ENCODE measurements around the gene SREBF1.
A peak's percentile ranks its signal among the peaks of the same experiment; 100 is the strongest.

The SREBF1 gene

GRCh38 chr17:17847118-17847689 is 10.4 kb upstream of the SREBF1 start:
- no peaks in the 10 kb centered on the region for H3K27me3 ChIP-seq (ENCODE audit: control insufficient read depth in 1 of 2, insufficient read depth in 2 of 2, low read length in 2 of 2)
- H3K4me3 ChIP-seq (ENCODE audit: low read length in 2 of 2): no peak overlapping the region
- no peaks in the 10 kb centered on the region for H3K9me3 ChIP-seq (ENCODE audit: control insufficient read depth in 2 of 2, low read length in 2 of 2)
- peaks cover 0 to 8% of the 10 kb centered on the region in 2 donors for H3K36me3 ChIP-seq (ENCODE audit: control insufficient read depth in 2 of 2, insufficient read depth in 2 of 2, low read length in 2 of 2)
- peaks cover 22% of the 10 kb centered on the region for H3K4me1 ChIP-seq (ENCODE audit: control insufficient read depth, insufficient read depth, low read length)
- H3K9ac ChIP-seq (ENCODE audit: low read length in 2 of 2): no peak overlapping the region
- no peak overlapping the region for H3K27ac ChIP-seq (ENCODE audit: low read length)

- Histone ChIP-seq H3K27ac (ENCODE audit: low read length) (no peak overlapping the region), H3K4me1 (ENCODE audit: control insufficient read depth, insufficient read depth, low read length) (peaks cover 25% of the 10 kb centered on the region), H3K4me3 (ENCODE audit: low read length in 2 of 2) (no peak overlapping the region), H3K9me3 (ENCODE audit: control insufficient read depth in 2 of 2, low read length in 2 of 2) (no peaks in the 10 kb centered on the region), H3K36me3 (ENCODE audit: control insufficient read depth in 2 of 2, insufficient read depth in 2 of 2, low read length in 2 of 2) (peaks cover 0 to 6% of the 10 kb centered on the region in 2 donors), H3K9ac (ENCODE audit: low read length in 2 of 2) (no peak overlapping the region), H3K27me3 (ENCODE audit: control insufficient read depth in 1 of 2, insufficient read depth in 2 of 2, low read length in 2 of 2) (no peaks in the 10 kb centered on the region)
These were observed 9.9 kb upstream of the SREBF1 start for GRCh38 chr17:17846645-17847044.

- peaks cover 0 to 6% of the 10 kb centered on the region in 2 donors for H3K36me3 ChIP-seq (ENCODE audit: control insufficient read depth in 2 of 2, insufficient read depth in 2 of 2, low read length in 2 of 2)
- H3K27ac ChIP-seq (ENCODE audit: low read length): no peak overlapping the region
- H3K4me3 ChIP-seq (ENCODE audit: low read length in 2 of 2): no peak overlapping the region
- H3K27me3 ChIP-seq (ENCODE audit: control insufficient read depth in 1 of 2, insufficient read depth in 2 of 2, low read length in 2 of 2): no peaks in the 10 kb centered on the region
- peaks cover 30% of the 10 kb centered on the region for H3K4me1 ChIP-seq (ENCODE audit: control insufficient read depth, insufficient read depth, low read length)
- H3K9me3 ChIP-seq (ENCODE audit: control insufficient read depth in 2 of 2, low read length in 2 of 2): no peaks in the 10 kb centered on the region
- no peak overlapping the region for H3K9ac ChIP-seq (ENCODE audit: low read length in 2 of 2)
These were observed 9.2 kb upstream of the SREBF1 start for GRCh38 chr17:17846003-17846402.

DNA sequence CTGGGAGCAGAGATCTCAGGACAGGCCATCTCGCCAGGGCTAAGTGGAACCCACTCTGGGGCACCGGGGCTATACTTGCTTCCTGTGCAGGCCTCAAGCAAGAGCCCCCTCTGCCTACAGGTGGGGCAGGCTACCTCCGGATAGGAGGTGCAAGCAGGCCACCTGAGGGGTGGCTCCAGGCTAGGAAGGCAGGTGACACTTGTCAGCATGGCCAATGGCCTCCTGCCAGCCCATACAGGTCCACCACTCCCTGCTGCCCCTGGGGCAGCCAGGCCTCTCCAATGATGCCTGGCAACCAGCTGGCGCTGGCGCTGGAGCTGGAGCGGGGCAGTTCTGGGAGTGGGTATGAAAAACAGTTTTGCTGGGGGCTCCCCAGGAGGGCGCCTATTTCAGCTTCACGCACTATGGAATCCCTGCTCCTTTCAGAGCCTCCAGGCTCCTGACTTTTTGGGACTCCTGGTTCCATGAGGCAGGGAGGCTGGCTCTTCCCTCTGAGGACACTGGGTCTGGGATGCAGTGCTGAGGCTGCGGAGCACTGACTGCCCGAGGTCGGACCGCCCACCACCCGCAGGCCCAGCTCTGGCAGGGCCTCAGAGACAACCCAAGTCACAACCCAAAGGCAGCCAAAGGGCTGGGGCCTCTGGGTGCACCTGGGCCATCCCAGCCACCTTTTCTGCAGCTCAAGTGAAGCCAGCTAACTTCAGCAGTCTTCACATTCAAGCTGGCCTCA is 8.4 kb upstream of the SREBF1 start:
- no peak overlapping the region for H3K9ac ChIP-seq (ENCODE audit: low read length in 2 of 2)
- H3K27ac ChIP-seq (ENCODE audit: low read length): no peak overlapping the region
- peaks cover 0 to 6% of the 10 kb centered on the region in 2 donors for H3K36me3 ChIP-seq (ENCODE audit: control insufficient read depth in 2 of 2, insufficient read depth in 2 of 2, low read length in 2 of 2)
- H3K27me3 ChIP-seq (ENCODE audit: control insufficient read depth in 1 of 2, insufficient read depth in 2 of 2, low read length in 2 of 2): no peaks in the 10 kb centered on the region
- peaks cover 38% of the 10 kb centered on the region for H3K4me1 ChIP-seq (ENCODE audit: control insufficient read depth, insufficient read depth, low read length)
- H3K4me3 ChIP-seq (ENCODE audit: low read length in 2 of 2): no peak overlapping the region
- no peaks in the 10 kb centered on the region for H3K9me3 ChIP-seq (ENCODE audit: control insufficient read depth in 2 of 2, low read length in 2 of 2)

- Histone ChIP-seq H3K27ac (ENCODE audit: low read length) (no peak overlapping the region), H3K4me1 (ENCODE audit: control insufficient read depth, insufficient read depth, low read length) (peaks cover 38% of the 10 kb centered on the region)
These were observed 7.7 kb upstream of the SREBF1 start for GRCh38 chr17:17844500-17844899.

DNA sequence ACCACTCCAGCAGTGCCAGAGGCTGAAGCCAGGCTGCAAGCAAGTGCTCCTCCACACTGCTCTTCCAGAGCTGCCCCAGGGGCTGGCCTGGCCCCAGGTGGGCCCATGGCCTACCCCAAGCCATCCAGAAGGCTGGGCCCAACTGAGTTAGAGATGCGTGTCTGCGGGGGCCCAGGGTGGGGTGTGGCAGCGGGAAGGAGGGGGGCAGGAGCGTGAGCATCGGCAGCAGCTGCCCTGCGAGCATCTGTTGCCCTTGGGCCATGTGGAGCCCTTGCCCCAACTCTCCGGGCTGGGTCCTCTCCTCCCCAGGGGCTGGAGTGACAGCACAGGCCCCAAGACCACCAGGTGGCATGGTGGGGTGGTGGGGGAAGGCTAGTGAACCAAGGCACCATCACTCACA is 7.3 kb upstream of the SREBF1 start:
- Histone ChIP-seq H3K9me3 (ENCODE audit: control insufficient read depth in 2 of 2, low read length in 2 of 2) (no peaks in the 10 kb centered on the region), H3K27me3 (ENCODE audit: control insufficient read depth in 1 of 2, insufficient read depth in 2 of 2, low read length in 2 of 2) (no peaks in the 10 kb centered on the region), H3K36me3 (ENCODE audit: control insufficient read depth in 2 of 2, insufficient read depth in 2 of 2, low read length in 2 of 2) (peaks cover 0 to 6% of the 10 kb centered on the region in 2 donors), H3K4me3 (ENCODE audit: low read length in 2 of 2) (no peak overlapping the region), H3K9ac (ENCODE audit: low read length in 2 of 2) (no peak overlapping the region), H3K4me1 (ENCODE audit: control insufficient read depth, insufficient read depth, low read length) (peaks cover 38% of the 10 kb centered on the region), H3K27ac (ENCODE audit: low read length) (no peak overlapping the region)

More at GRCh38 chr17:17844500-17844899, 7.7 kb upstream of the SREBF1 start:
- Histone ChIP-seq H3K9ac (ENCODE audit: low read length in 2 of 2) (no peak overlapping the region), H3K36me3 (ENCODE audit: control insufficient read depth in 2 of 2, insufficient read depth in 2 of 2, low read length in 2 of 2) (peaks cover 0 to 6% of the 10 kb centered on the region in 2 donors), H3K27me3 (ENCODE audit: control insufficient read depth in 1 of 2, insufficient read depth in 2 of 2, low read length in 2 of 2) (no peaks in the 10 kb centered on the region), H3K9me3 (ENCODE audit: control insufficient read depth in 2 of 2, low read length in 2 of 2) (no peaks in the 10 kb centered on the region), H3K4me3 (ENCODE audit: low read length in 2 of 2) (no peak overlapping the region)

GRCh38 chr17:17843096-17843495 is 6.3 kb upstream of the SREBF1 start:
- Histone ChIP-seq H3K27me3 (ENCODE audit: control insufficient read depth in 1 of 2, insufficient read depth in 2 of 2, low read length in 2 of 2) (no peaks in the 10 kb centered on the region), H3K9me3 (ENCODE audit: control insufficient read depth in 2 of 2, low read length in 2 of 2) (no peaks in the 10 kb centered on the region), H3K27ac (ENCODE audit: low read length) (no peak overlapping the region), H3K36me3 (ENCODE audit: control insufficient read depth in 2 of 2, insufficient read depth in 2 of 2, low read length in 2 of 2) (peaks cover 0 to 6% of the 10 kb centered on the region in 2 donors), H3K4me1 (ENCODE audit: control insufficient read depth, insufficient read depth, low read length) (peaks cover 31% of the 10 kb centered on the region), H3K4me3 (ENCODE audit: low read length in 2 of 2) (no peak overlapping the region), H3K9ac (ENCODE audit: low read length in 2 of 2) (no peak overlapping the region)

- H3K9me3 ChIP-seq (ENCODE audit: control insufficient read depth in 2 of 2, low read length in 2 of 2): no peaks in the 10 kb centered on the region
- no peaks in the 10 kb centered on the region for H3K27me3 ChIP-seq (ENCODE audit: control insufficient read depth in 1 of 2, insufficient read depth in 2 of 2, low read length in 2 of 2)
- peaks cover 0 to 6% of the 10 kb centered on the region in 2 donors for H3K36me3 ChIP-seq (ENCODE audit: control insufficient read depth in 2 of 2, insufficient read depth in 2 of 2, low read length in 2 of 2)
- peak overlapping the region; percentile 96 for H3K27ac ChIP-seq (ENCODE audit: low read length)
- H3K4me3 ChIP-seq (ENCODE audit: low read length in 2 of 2): no peak overlapping the region
- no peak overlapping the region for H3K9ac ChIP-seq (ENCODE audit: low read length in 2 of 2)
- peaks cover 38% of the 10 kb centered on the region for H3K4me1 ChIP-seq (ENCODE audit: control insufficient read depth, insufficient read depth, low read length)
These were observed 5.5 kb upstream of the SREBF1 start for GRCh38 chr17:17842111-17842876.

DNA sequence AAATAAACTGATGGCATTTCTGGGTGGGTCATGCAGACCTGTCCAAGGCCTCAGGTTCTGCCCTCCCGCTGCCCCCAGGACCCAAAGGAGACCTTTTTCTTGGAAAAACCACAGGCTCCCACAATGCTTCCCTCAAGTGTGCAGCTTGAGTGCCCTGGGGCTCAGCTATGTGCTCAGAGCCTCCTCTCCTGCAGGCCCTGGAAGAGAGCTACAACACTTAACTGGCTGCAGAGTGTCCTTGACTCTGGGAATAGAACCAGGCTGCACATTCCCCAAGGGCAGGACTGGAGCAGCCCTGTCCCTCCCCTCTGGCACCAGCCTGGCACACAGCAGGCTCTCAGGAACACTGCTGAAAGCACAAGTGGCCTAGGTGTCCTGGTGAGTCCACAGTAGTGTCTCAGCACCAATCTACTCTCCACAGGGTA is 4.8 kb upstream of the SREBF1 start:
- Histone ChIP-seq H3K36me3 (ENCODE audit: control insufficient read depth in 2 of 2, insufficient read depth in 2 of 2, low read length in 2 of 2) (peaks cover 0 to 6% of the 10 kb centered on the region in 2 donors), H3K27ac (ENCODE audit: low read length) (peak overlapping the region; percentile 96), H3K9me3 (ENCODE audit: control insufficient read depth in 2 of 2, low read length in 2 of 2) (no peaks in the 10 kb centered on the region), H3K27me3 (ENCODE audit: control insufficient read depth in 1 of 2, insufficient read depth in 2 of 2, low read length in 2 of 2) (no peaks in the 10 kb centered on the region), H3K4me3 (ENCODE audit: low read length in 2 of 2) (no peak overlapping the region), H3K9ac (ENCODE audit: low read length in 2 of 2) (no peak overlapping the region), H3K4me1 (ENCODE audit: control insufficient read depth, insufficient read depth, low read length) (peaks cover 43% of the 10 kb centered on the region)

DNA sequence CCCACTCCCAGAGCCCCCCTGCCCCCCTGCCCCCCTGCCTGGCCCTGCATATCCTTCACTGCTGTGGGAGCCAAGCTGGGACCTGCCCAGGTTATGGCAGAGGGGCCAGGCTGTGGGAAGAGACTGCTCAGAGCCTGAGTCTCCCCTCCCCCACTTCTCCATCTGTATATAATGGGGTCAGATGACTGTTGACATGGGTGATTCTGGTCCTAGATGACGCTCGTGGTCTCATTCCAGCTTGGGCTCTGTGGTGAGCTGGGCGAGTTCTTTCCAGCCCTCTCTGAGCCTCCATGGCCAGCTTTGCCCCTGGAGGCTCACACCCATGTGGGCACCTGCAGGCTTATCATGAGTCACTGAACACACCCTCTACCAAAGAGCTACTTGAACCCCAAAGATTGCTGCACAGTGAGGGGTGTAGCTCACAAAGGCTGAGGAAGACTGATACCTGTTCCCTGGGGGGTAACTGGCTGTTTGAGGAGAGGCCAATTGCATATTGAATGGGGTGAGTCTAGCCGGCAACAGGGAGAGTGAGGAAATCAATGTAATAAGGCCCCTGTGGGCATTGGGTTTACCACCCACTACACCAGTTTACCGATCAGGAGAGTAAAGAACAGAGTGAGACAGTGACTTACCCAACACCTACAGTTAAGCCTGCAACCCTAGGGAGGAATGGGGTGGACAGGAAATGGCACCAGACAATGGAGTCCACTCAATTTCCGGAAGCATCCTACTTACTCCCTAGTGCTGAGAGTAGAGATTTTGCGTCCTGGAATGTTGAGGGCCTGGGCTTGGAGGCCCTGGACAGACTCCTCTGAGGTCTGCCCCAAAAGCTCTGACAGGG is 4.2 kb upstream of the SREBF1 start:
- peak overlapping the region in 1 of 2 donors; percentile 8 for H3K4me3 ChIP-seq (ENCODE audit: low read length in 2 of 2)
- peaks cover 44% of the 10 kb centered on the region for H3K4me1 ChIP-seq (ENCODE audit: control insufficient read depth, insufficient read depth, low read length)

More for the DNA sequence above, 4.2 kb upstream of the SREBF1 start:
- Histone ChIP-seq H3K9me3 (ENCODE audit: control insufficient read depth in 2 of 2, low read length in 2 of 2) (no peaks in the 10 kb centered on the region), H3K36me3 (ENCODE audit: control insufficient read depth in 2 of 2, insufficient read depth in 2 of 2, low read length in 2 of 2) (peaks cover 0 to 4% of the 10 kb centered on the region in 2 donors), H3K9ac (ENCODE audit: low read length in 2 of 2) (peak overlapping the region in 1 of 2 donors; percentile 84), H3K27me3 (ENCODE audit: control insufficient read depth in 1 of 2, insufficient read depth in 2 of 2, low read length in 2 of 2) (no peaks in the 10 kb centered on the region), H3K27ac (ENCODE audit: low read length) (peak overlapping the region; percentile 96)
